ENCODE data around the gene EDAR.

EDAR gene

GRCh38 chr2:108940156-108940555 lies 48.9 kb downstream of the EDAR start:
- DNase-seq (ENCODE audit: low spot score), result no peak

- peak; percentile 23 for DNase-seq (ENCODE audit: low spot score)
Observed at GRCh38 chr2:108938077-108938710, 50.8 kb downstream of the EDAR start.

DNA sequence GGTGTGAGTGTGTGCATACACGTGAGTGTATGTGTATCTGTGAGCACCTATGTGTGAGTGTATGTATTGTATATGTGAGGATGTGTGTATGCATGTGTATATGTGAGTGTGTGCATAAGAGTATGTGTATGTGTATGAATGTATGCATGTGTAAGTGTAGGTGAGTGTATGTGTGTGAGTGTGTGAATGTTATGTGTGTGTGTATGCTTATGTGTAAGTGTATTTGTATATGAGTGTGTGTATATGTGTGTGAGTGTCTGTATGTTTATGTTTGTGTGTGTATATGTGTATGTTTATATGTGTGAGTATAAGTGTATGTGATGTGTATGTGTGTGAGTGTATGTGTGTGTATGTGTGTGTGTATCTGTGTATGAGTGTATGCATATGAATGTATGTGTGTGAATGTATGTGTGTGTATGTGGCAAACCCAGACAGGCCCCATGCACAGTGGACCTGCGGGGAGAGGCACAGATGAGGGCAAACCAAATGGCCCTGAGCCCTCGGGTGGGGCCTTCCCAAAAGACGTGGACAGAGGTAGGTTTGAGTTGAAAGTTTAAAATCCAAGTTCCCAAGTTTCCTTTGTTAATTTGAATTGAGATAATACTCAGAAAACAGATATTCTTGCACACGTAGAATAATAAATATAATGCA lies 51.5 kb downstream of the EDAR start:
- no peak for DNase-seq (ENCODE audit: low spot score)

DNA sequence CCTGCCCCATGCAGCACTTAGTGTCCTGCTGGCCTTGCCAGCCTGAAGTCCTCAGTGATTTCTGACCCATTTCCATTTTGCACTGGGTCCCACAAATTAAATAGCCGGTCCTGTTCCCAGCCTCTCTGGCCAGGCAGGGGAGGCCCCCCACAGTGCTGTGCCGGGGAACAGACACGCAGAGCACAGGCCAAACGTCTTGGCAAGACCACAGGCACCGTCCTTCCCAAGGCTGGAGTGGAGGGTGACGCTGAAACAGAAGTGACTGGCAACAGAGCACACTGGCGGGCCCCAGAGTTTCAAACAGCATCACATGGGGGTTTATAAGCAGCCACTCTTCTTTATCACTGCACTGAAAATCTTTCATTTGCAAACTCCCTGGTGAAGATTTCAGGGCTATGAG lies 52.2 kb downstream of the EDAR start:
- DNase-seq (ENCODE audit: low spot score), result no peak

GRCh38 chr2:108936076-108936864 lies 52.8 kb downstream of the EDAR start:
- DNase-seq (ENCODE audit: low spot score), result no peak

DNA sequence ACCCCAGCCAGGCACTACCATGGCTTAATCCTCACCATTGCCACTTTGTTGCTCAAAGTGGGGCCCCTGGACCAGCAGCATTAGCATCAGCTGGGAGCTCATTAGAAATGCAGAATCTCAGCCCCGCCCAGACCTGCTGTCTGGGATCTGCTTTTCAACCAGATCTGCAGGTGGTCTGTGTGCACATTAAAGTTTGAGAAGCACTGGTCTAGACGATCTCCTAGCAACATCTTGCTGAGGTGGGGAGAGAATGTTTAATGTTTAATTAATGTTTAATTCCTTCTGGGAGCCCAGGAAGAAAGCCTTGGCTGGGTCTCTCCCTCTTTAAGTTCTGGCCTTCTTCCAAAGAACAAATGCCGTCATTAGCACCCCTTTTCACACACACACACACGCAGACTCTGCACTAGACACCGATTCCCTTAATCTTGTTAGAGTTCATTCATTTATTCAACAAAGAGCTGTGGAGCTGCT lies 53.7 kb downstream of the EDAR start:
- DNase-seq (ENCODE audit: low spot score), result no peak

- no peak for DNase-seq (ENCODE audit: low spot score)
Observed at GRCh38 chr2:108934583-108935245, 54.3 kb downstream of the EDAR start.

DNA sequence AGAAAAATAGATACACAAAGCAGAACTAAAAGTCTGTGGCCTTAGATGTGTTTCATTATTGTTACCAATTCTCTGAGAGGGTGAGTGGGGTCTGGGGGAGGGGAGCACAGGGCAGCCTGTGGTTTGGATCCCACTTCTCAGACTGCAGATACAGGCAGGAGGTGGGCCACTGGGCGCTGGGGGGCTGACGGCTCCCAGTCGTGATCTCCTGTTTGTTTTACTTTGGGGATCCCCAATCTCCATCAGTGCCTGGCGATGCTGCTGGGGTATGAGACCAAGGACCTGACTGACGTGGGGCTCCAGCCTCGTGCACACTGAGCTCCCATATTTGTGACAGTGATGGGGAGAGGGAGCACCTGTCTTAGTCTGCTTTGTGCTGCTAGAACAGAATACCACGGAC lies 54.9 kb downstream of the EDAR start:
- DNase-seq (ENCODE audit: low spot score), result no peak

- DNase-seq (ENCODE audit: low spot score), result no peak
Observed at GRCh38 chr2:108933691-108934117, 55.3 kb downstream of the EDAR start.

DNA sequence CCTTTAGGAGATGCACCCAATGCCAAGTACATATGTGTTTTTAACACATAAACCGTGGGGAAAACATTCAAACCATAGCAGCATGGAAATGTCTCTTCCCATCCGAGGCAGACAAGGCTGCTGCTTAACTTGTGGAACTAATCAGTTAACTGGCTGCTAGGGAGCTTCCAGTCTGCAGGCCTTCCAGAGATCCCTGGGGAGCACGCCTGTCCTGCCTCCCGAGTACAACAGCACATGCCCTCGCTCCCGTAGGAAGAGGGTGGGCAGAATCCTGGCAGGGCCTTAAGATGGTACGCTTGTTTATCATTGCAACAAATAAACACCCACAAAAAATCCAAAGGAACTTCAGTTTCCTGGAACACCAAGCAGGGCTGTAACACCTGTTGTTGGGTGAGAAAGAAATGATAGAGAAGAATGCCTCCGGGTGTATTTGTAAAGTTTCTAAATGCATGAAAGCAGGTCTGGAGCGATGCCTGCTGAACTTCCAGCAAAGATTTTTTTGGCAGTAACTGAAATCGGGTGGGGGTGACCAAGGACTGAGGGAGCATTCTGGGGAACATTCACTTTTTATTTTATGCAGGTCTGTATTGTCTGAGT lies 56.2 kb downstream of the EDAR start:
- DNase-seq (ENCODE audit: low spot score), result no peak

- DNase-seq (ENCODE audit: low spot score), result no peak
Observed at GRCh38 chr2:108931372-108931771, 57.6 kb downstream of the EDAR start.

DNA sequence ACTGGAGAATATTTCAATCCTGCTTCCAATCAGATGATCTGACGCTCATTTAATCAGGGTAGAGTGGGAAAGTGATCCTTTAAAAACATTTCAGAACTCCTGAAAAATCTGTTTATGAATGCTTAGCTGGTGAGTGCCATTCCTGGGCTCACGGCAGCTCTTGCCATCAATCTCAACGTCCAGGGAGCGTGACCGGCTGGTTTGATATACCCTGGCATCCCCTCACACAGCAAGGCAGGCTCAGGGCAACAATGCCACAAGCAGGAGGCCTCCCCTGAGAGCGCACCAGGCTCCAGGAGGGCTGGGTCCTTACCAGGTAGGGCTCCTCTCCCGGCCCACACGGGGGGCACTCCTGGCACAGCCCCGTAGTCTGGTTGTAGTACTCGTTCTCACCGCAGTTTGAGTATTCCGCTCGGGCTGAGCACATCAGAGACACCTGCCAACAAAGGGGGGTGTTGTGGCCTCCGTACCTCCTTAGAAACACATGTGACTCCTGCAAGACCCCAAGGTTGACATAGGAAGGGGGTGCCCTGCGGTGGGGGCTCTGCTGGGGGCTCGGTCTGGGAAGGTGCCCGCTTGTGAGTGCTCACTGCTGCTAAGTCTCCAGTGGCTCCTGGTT lies 59.1 kb downstream of the EDAR start:
- DNase-seq (ENCODE audit: low spot score), result no peak

- no peak for DNase-seq (ENCODE audit: low spot score)
Observed at GRCh38 chr2:108928660-108929377, 60.2 kb downstream of the EDAR start.

- DNase-seq (ENCODE audit: low spot score), result peak; percentile 42
Observed at GRCh38 chr2:108927936-108928659, 60.9 kb downstream of the EDAR start.

- no peak for DNase-seq (ENCODE audit: low spot score)
Observed at GRCh38 chr2:108927405-108927804, 61.6 kb downstream of the EDAR start.

DNA sequence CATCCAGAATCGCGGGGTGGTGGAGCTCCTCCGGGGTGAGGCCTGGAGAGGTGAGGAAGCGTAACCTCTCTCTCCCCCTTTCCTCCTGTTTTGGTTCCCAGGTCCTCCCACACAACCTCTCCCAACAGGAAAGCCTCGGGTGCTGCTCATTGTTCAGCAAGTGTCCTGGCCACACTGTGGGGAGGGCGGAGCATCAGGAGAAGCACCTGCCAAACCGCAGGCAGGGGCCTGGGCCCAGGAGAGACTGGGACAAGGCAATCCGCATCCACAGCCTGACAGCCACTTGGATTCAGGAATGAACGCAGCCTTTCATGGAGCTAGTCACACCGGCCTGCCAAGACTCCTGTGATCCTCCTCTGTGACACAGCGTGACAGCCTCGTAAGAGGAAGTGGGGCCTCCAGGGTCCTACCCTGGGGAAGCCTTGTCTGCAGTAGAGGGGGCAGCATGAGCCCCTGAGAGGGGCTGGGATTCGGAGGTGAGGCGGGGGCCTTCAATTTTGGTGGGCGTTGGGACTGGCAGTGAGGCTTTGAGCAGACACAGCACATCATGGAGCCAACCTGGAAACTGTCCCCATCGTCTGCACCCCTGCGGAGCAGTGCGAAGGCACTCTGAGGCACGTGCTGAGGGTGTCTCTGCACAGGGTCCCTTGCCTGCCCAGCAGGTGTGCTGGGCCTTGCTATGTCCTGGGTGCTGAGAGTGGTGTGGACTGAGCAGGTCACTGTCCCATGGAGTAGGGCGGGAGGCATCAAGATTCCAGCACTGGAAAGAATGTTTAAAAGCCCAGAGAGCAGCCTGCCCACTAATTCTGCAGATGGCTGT lies 62.2 kb downstream of the EDAR start:
- DNase-seq (ENCODE audit: low spot score), result no peak

DNA sequence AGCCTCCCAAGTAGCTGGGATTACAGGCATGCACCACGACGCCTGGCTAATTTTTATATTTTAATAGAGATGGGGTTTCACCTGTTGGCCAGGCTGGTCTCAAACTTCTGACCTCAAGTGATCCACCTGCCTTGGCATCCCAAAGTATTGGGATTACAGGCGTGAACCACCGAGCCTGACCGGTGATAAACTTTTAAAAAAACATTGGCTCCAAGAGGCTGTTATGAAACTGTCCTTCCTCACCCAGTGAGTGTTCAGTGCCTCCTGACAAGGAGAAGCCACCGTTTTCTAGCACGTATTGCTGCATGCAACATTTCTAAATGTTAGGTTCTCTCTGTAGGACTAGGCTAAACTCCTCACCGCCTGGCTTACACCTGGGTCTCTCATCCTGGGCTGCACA lies 63.3 kb downstream of the EDAR start:
- DNase-seq (ENCODE audit: low spot score), result no peak

GRCh38 chr2:108925286-108925685 lies 63.7 kb downstream of the EDAR start:
- no peak for DNase-seq (ENCODE audit: low spot score)

DNA sequence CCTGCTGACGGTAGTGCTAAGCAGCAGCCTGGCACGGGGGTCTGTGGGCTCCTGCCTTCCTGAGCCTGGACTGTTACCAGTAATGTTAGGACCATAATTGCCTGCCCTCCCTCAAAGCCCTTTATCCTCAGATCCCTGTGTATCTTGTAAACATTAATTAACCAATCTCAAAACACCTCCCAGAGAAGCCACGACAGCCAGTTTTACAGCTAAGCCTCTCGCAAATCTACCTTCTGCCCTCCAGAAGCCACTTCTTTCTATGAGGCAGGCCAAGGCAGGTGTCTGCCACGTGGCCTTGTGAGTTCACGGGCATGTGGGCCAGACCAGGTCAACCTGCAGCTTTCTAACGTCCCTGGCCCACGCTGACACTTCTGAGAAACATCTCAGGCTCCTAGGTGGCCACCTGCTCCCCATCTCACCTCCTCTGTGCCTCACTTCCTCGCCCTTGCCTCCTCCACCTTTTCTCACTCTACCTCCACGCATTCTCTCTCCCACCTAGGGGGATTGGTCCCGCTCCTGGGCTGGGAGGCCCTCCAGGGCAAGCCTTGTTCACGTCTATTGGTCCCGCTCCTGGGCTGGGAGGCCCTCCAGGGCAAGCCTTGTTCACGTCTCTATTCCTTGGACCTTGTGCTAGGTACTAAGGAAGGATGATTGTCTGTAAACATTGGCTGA lies 64.3 kb downstream of the EDAR start:
- DNase-seq (ENCODE audit: low spot score), result no peak
